Panc1 (cell line): ENCODE results near the gene ACTN3. TPM values are rescaled to one million over a fixed set of nuclear protein-coding genes. Genes with fewer than 3 reads are reported as not detected.

Source experiments
- ATAC-seq: fragments of 200-7000 bp; cut with Tn5 transposase; 2 replicates; pipeline ENCODE4 v1.9.1; 2020; ENCODE audit warnings: mild to moderate bottlenecking, moderate library complexity
- BruUV-seq: library from RNA; stranded (reverse); fragments of 400-500 nt; replicated peaks from 2 replicates; lab custom pipeline; 2021; lab: Mats Ljungman, UMichigan
- CTCF ChIA-PET: fragments of 300-600 bp; sonication (Branson Sonifier 250); formaldehyde crosslinking; loops from one replicate; lab custom pipeline; 2022; ENCODE audit warnings: antibody characterized with exemption; lab: Charles Lee
- POLR2A ChIA-PET: fragments of 300-600 bp; sonication (Branson Sonifier 250); formaldehyde crosslinking; loops from one replicate; lab custom pipeline; 2022; ENCODE audit warnings: antibody characterized with exemption; lab: Charles Lee
- DNase-seq: peaks from one replicate; pipeline ENCODE4 v3.0.0-alpha.2; 2010; ENCODE audit warnings: low read depth, low spot score
- H3K27ac ChIP-seq: 2 replicates; pipeline ENCODE4 v1.5.1; 2011; ENCODE audit warnings: mild to moderate bottlenecking, low read length, inconsistent platforms
- H3K27me3 ChIP-seq: fragments of 200-500 bp; sonication (Bioruptor generic); 2 replicates; pipeline ENCODE4 v1.6.0; 2014; ENCODE audit warnings: low read length, inconsistent platforms; ENCODE audit not compliant: control insufficient read depth, insufficient read depth
- H3K36me3 ChIP-seq: fragments of 200-500 bp; sonication (Bioruptor generic); 2 replicates; pipeline ENCODE4 v1.5.1; 2014; ENCODE audit warnings: inconsistent platforms, mild to moderate bottlenecking, low read length, moderate library complexity; ENCODE audit not compliant: control insufficient read depth, insufficient read depth
- H3K4me1 ChIP-seq: 2 replicates; pipeline ENCODE4 v1.5.1; 2011; ENCODE audit warnings: inconsistent platforms, mild to moderate bottlenecking, low read length, moderate library complexity; ENCODE audit not compliant: control insufficient read depth, insufficient read depth
- H3K4me3 ChIP-seq, 2 experiments: 2 replicates each; pipeline ENCODE4 v1.5.1; 2011 to 2012; ENCODE audit warnings: low read depth in 2 of 2, low read length in 2 of 2, mild to moderate bottlenecking in 2 of 2, inconsistent platforms in 1 of 2, moderate library complexity in 1 of 2
- H3K9me3 ChIP-seq: fragments of 200-500 bp; sonication (Bioruptor generic); 2 replicates; pipeline ENCODE4 v1.5.1; 2014; ENCODE audit warnings: low read depth, mild to moderate bottlenecking, inconsistent platforms, low read length, moderate library complexity; ENCODE audit not compliant: control insufficient read depth, insufficient read depth
- CTCF ChIP-seq: fragments of 450-650 bp; IDR thresholded peaks from 2 replicates; pipeline ENCODE4 v1.5.1; 2017; ENCODE audit warnings: mild to moderate bottlenecking
- POLR2AphosphoS5 ChIP-seq: IDR thresholded peaks from 2 replicates; pipeline ENCODE4 v1.6.1; 2012; ENCODE audit warnings: mild to moderate bottlenecking, low read depth, low read length, moderate library complexity
- SIN3A ChIP-seq: IDR thresholded peaks from 2 replicates; pipeline ENCODE4 v1.6.1; 2012; ENCODE audit warnings: low read depth, mild to moderate bottlenecking, low read length, moderate library complexity, borderline replicate concordance; ENCODE audit not compliant: insufficient read depth
- TCF7L2 ChIP-seq: IDR thresholded peaks from 2 replicates; pipeline ENCODE4 v1.6.1; 2011; ENCODE audit warnings: mild to moderate bottlenecking, low read depth, low read length, inconsistent platforms
- in situ Hi-C: cut with HindIII; loops from 2 replicates; pipeline ENCODE4 v1.10.0; 2016; ENCODE audit warnings: low sequenced_read_pairs, low pct_unique_long_range_greater_than_20kb
- intact Hi-C: fragments of 100-400 bp; cut with micrococcal nuclease; formaldehyde crosslinking; loops from one replicate; pipeline ENCODE4 v1.10.0; 2022; ENCODE audit not compliant: unreplicated experiment
- total RNA-seq: library from RNA; stranded (reverse); gene quantifications from one replicate; pipeline ENCODE4 v1.2.1, GENCODE V29; 2021; ENCODE audit not compliant: unreplicated experiment
- TF ChIP-seq, protein P1 (sequence below), 2 experiments: IDR thresholded peaks; 2 replicates each; pipeline ENCODE4 v1.6.1; 2011 to 2012; ENCODE audit warnings: low read depth in 2 of 2, control low read depth in 1 of 2, low read length in 1 of 2, mild to moderate bottlenecking in 1 of 2, moderate library complexity in 1 of 2; ENCODE audit not compliant: insufficient read depth in 1 of 2

The ACTN3 gene
- total RNA-seq, 1 experiment from 2014 or later = 0.13 TPM

- in situ Hi-C loops = no loop called here
- no peak overlapping the region for H3K27ac ChIP-seq
- DNase-seq (no peak), ATAC-seq (no peak)
- ChIA-PET CTCF (no interaction called here), POLR2A (no interaction called here)
- no peaks in the 10 kb centered on the region for H3K4me1 ChIP-seq
- no peaks in the 10 kb centered on the region for H3K27me3 ChIP-seq
- H3K9me3 ChIP-seq = no peaks in the 10 kb centered on the region
- no peaks in the 10 kb centered on the region for H3K36me3 ChIP-seq
- H3K4me3 ChIP-seq = no peak overlapping the region
- TF ChIP-seq CTCF = no peak
- intact Hi-C loops = no loop called here
- BruUV-seq = no TSS peak
Observed at GRCh38 chr11:66532784-66533183, 13.9 kb upstream of the ACTN3 start.

DNA sequence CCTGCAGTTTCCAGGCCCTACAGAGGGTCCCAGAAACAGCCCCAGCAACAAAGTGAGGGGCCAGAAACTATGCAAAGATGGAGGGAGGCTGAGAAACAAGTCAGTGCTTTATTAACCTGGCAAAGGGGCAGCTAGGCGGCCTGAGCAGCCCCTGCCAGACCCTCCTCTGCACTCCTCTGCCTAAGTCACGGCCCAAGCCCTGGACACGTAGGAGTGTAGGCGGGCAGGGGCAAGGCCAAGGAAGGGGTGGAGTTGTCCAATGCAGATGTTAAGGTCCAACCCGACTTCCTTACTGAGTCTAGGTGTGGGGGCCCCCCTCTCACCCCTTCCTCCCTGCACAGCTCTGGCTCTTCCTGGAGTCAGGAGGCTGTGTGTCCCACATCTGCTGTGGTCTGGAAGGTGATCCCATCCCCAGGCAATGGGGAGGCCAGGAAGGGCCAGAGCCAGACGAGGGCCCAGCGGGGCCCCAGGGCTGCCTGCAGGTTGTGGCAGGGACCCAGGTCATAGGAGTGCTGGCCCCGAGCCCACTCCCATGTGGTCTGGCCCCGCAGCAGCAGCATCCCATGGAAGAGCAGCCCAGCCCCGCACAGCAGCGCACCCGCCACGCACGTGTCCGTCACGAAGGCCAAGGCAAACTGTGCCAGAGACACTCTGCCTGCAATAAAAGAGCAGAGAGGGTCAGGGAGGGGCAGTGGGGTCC, 7.4 kb upstream of the ACTN3 start:
- no peak for TF ChIP-seq CTCF
- no peak for TF ChIP-seq TCF7L2
- TF ChIP-seq SIN3A = no peak
- no peak for TF ChIP-seq POLR2AphosphoS5
- TF ChIP-seq, protein P1, sequence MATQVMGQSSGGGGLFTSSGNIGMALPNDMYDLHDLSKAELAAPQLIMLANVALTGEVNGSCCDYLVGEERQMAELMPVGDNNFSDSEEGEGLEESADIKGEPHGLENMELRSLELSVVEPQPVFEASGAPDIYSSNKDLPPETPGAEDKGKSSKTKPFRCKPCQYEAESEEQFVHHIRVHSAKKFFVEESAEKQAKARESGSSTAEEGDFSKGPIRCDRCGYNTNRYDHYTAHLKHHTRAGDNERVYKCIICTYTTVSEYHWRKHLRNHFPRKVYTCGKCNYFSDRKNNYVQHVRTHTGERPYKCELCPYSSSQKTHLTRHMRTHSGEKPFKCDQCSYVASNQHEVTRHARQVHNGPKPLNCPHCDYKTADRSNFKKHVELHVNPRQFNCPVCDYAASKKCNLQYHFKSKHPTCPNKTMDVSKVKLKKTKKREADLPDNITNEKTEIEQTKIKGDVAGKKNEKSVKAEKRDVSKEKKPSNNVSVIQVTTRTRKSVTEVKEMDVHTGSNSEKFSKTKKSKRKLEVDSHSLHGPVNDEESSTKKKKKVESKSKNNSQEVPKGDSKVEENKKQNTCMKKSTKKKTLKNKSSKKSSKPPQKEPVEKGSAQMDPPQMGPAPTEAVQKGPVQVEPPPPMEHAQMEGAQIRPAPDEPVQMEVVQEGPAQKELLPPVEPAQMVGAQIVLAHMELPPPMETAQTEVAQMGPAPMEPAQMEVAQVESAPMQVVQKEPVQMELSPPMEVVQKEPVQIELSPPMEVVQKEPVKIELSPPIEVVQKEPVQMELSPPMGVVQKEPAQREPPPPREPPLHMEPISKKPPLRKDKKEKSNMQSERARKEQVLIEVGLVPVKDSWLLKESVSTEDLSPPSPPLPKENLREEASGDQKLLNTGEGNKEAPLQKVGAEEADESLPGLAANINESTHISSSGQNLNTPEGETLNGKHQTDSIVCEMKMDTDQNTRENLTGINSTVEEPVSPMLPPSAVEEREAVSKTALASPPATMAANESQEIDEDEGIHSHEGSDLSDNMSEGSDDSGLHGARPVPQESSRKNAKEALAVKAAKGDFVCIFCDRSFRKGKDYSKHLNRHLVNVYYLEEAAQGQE (IDR thresholded peaks at IDR 0.05; ENCODE audit: insufficient read depth in 1 of 2, low read depth in 2 of 2, low read length in 1 of 2) = no peak
- no TSS peak for BruUV-seq
- DNase-seq = no peak
- Histone ChIP-seq H3K27ac (no peak overlapping the region), H3K4me3 (no peak overlapping the region), H3K27me3 (no peaks in the 10 kb centered on the region), H3K4me1 (no peaks in the 10 kb centered on the region), H3K9me3 (no peaks in the 10 kb centered on the region), H3K36me3 (peaks cover 2% of the 10 kb centered on the region; the same call in 1 of the 2 replicates)
- POLR2A ChIA-PET = no interaction called here
- peak; percentile 8; the same call in 1 of the 2 replicates for ATAC-seq
- in situ Hi-C loops (no loop called here), intact Hi-C loops (no loop called here)
- CTCF ChIA-PET = no interaction called here
